GM12801 (cell line): ENCODE results near the gene STEAP3.

Source experiments
- CTCF ChIP-seq: IDR thresholded peaks from one replicate; pipeline ENCODE4 v1.5.1; 2011; ENCODE audit warnings: control low read depth; ENCODE audit not compliant: insufficient read length; ENCODE audit errors: extremely low read depth

STEAP3 gene, protein sequence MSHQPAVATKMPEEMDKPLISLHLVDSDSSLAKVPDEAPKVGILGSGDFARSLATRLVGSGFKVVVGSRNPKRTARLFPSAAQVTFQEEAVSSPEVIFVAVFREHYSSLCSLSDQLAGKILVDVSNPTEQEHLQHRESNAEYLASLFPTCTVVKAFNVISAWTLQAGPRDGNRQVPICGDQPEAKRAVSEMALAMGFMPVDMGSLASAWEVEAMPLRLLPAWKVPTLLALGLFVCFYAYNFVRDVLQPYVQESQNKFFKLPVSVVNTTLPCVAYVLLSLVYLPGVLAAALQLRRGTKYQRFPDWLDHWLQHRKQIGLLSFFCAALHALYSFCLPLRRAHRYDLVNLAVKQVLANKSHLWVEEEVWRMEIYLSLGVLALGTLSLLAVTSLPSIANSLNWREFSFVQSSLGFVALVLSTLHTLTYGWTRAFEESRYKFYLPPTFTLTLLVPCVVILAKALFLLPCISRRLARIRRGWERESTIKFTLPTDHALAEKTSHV

DNA sequence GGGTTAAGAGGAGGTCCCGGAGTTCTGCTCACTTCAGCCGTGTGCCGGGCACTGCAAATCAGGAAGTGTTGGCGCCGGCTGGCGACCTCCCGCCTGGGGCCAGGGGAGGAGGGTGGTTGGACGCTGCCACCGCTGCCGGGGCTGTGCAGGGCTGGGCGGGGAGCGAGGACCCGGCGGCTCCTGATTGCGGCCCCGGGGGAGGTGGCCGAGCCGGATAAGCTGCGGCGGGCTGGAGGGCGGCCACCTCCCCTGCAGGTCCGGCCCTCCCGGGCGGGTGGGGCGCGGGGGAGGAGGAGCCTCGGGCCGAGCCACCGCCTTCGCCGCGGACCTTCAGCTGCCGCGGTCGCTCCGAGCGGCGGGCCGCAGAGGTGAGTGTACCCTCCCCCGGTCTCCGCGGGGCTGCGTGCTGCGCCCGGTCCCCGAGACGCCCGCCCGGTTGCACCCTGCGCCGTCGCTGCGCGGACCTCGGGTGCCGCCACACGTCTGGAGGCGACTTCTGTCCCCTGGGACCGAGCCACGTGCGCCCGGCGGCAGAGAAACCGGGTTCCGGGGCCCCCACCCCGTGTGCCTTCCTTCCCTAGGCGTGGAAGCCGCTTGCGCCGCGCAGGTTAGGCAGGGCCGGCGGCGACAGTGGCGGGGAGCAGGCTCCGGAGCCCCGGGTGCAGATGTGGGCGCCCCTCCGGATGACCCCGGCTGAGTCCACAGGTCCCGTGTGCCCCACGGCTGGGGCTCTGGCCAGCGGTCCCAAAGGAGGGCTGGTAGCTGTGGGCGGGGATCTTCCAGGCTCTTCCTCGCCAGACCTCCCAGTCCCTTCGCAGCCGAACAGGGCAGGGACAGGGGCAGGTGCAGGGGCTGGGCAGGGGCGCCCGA is at the start of gene STEAP3:
Gene STEAP3, plus strand, starts transcription at position 314 of the 870 bp plus-strand sequence. CDS start 7,179 bp downstream, outside the sequence.
- TF ChIP-seq CTCF: no peak

GRCh38 chr2:119174216-119174992 is 49.2 kb upstream of the STEAP3 start:
- TF ChIP-seq CTCF: no peak

- no peak for TF ChIP-seq CTCF
These were observed 48.7 kb upstream of the STEAP3 start for GRCh38 chr2:119174993-119175347.

DNA sequence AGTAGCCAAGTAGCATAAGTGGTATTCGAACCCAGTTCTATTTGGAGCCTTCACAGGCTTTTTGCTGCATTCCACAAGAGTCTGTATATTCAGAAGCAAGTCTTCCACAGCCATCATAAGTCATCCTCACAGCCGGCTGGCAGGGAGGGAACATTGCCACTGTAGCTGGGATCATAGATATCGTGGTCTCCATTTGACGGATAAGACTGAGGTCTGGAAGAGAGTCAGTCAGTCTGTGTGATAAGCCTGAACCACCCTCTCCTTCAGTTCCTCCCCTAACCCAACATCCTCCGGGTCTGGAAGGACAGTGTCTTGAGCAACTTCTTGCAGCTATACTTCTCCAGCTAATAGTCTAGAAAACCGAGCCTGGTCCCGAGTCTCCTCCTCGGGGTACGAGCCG is 48.1 kb upstream of the STEAP3 start:
- no peak for TF ChIP-seq CTCF

GRCh38 chr2:119177171-119177837 is 46.3 kb upstream of the STEAP3 start:
- no peak for TF ChIP-seq CTCF

DNA sequence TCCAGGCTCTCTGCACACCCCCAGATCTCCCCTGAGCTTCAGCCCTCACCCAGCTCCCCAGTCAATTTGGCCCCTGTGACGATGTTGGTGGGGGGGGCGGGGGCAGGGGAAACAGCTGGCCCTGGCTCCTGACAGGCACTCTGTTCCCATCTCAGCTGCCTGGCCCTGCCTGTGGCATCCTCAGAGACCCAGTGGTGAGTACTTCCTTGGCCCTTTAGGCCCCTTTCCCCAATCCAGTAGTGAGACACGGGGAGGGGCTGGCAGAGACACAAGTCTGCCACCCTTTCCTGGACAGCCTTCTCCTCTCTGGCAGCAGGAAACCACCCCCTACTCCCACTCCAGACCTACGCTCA is 45.8 kb upstream of the STEAP3 start:
- no peak for TF ChIP-seq CTCF
